ENCODE results near the gene LIMCH1.
A peak's percentile ranks its signal among the peaks of the same experiment; 100 is the strongest.
"Not testable (repeated sequence)": the region's sequence is repeated elsewhere in the genome, so short reads cannot be mapped to it uniquely, and the experiment has no call there.

LIMCH1 gene

GRCh38 chr4:41632481-41633073, 94.6 kb downstream of the LIMCH1 start:
- Histone ChIP-seq H3K27ac (ENCODE audit: low read depth, low read length) (no peak overlapping the region), H3K9ac (ENCODE audit: low read length) (no peak overlapping the region), H3K36me3 (ENCODE audit: insufficient read depth, low read length) (no peaks in the 10 kb centered on the region), H3K4me1 (ENCODE audit: insufficient read depth, low read length) (no peaks in the 10 kb centered on the region), H3K9me3 (ENCODE audit: low read length) (no peaks in the 10 kb centered on the region), H3K4me3 (ENCODE audit: low read depth in 1 of 2, low read length in 2 of 2) (no peak overlapping the region), H3K27me3 (ENCODE audit: control insufficient read depth in 1 of 2, insufficient read depth in 2 of 2, low read length in 2 of 2) (no peaks in the 10 kb centered on the region)

GRCh38 chr4:41633321-41633720, 95.4 kb downstream of the LIMCH1 start:
- Histone ChIP-seq H3K27me3 (ENCODE audit: control insufficient read depth in 1 of 2, insufficient read depth in 2 of 2, low read length in 2 of 2) (no peaks in the 10 kb centered on the region), H3K27ac (ENCODE audit: low read depth, low read length) (no peak overlapping the region), H3K9me3 (ENCODE audit: low read length) (no peaks in the 10 kb centered on the region), H3K4me3 (ENCODE audit: low read depth in 1 of 2, low read length in 2 of 2) (no peak overlapping the region), H3K36me3 (ENCODE audit: insufficient read depth, low read length) (no peaks in the 10 kb centered on the region), H3K9ac (ENCODE audit: low read length) (no peak overlapping the region), H3K4me1 (ENCODE audit: insufficient read depth, low read length) (no peaks in the 10 kb centered on the region)

GRCh38 chr4:41635441-41635840, 97.5 kb downstream of the LIMCH1 start:
- Histone ChIP-seq H3K9ac (ENCODE audit: low read length) (no peak overlapping the region), H3K27ac (ENCODE audit: low read depth, low read length) (no peak overlapping the region), H3K27me3 (ENCODE audit: control insufficient read depth in 1 of 2, insufficient read depth in 2 of 2, low read length in 2 of 2) (no peaks in the 10 kb centered on the region), H3K4me1 (ENCODE audit: insufficient read depth, low read length) (no peaks in the 10 kb centered on the region), H3K9me3 (ENCODE audit: low read length) (no peaks in the 10 kb centered on the region), H3K4me3 (ENCODE audit: low read depth in 1 of 2, low read length in 2 of 2) (no peak overlapping the region), H3K36me3 (ENCODE audit: insufficient read depth, low read length) (no peaks in the 10 kb centered on the region)

GRCh38 chr4:41638203-41638602, 100.2 kb downstream of the LIMCH1 start:
- H3K36me3 ChIP-seq (ENCODE audit: insufficient read depth, low read length), result no peaks in the 10 kb centered on the region
- peaks cover 4% of the 10 kb centered on the region for H3K4me1 ChIP-seq (ENCODE audit: insufficient read depth, low read length)
- H3K4me3 ChIP-seq (ENCODE audit: low read depth in 1 of 2, low read length in 2 of 2), result no peak overlapping the region
- H3K27me3 ChIP-seq (ENCODE audit: control insufficient read depth in 1 of 2, insufficient read depth in 2 of 2, low read length in 2 of 2), result no peaks in the 10 kb centered on the region
- no peak overlapping the region for H3K9ac ChIP-seq (ENCODE audit: low read length)
- H3K27ac ChIP-seq (ENCODE audit: low read depth, low read length), result no peak overlapping the region
- no peaks in the 10 kb centered on the region for H3K9me3 ChIP-seq (ENCODE audit: low read length)

- Histone ChIP-seq H3K4me3 (ENCODE audit: low read depth in 1 of 2, low read length in 2 of 2) (no peak overlapping the region), H3K27ac (ENCODE audit: low read depth, low read length) (no peak overlapping the region)
These were observed 100.9 kb downstream of the LIMCH1 start for GRCh38 chr4:41638866-41639265.

GRCh38 chr4:41639291-41639690, 101.3 kb downstream of the LIMCH1 start:
- Histone ChIP-seq H3K36me3 (ENCODE audit: insufficient read depth, low read length) (no peaks in the 10 kb centered on the region), H3K9ac (ENCODE audit: low read length) (no peak overlapping the region), H3K4me3 (ENCODE audit: low read depth in 1 of 2, low read length in 2 of 2) (no peak overlapping the region), H3K27ac (ENCODE audit: low read depth, low read length) (no peak overlapping the region), H3K27me3 (ENCODE audit: control insufficient read depth in 1 of 2, insufficient read depth in 2 of 2, low read length in 2 of 2) (no peaks in the 10 kb centered on the region), H3K4me1 (ENCODE audit: insufficient read depth, low read length) (peaks cover 8% of the 10 kb centered on the region), H3K9me3 (ENCODE audit: low read length) (no peaks in the 10 kb centered on the region)

More at GRCh38 chr4:41638866-41639265, 100.9 kb downstream of the LIMCH1 start:
- Histone ChIP-seq H3K27me3 (ENCODE audit: control insufficient read depth in 1 of 2, insufficient read depth in 2 of 2, low read length in 2 of 2) (no peaks in the 10 kb centered on the region), H3K9me3 (ENCODE audit: low read length) (no peaks in the 10 kb centered on the region), H3K9ac (ENCODE audit: low read length) (no peak overlapping the region), H3K4me1 (ENCODE audit: insufficient read depth, low read length) (peaks cover 6% of the 10 kb centered on the region), H3K36me3 (ENCODE audit: insufficient read depth, low read length) (no peaks in the 10 kb centered on the region)

GRCh38 chr4:41640906-41641305, 102.9 kb downstream of the LIMCH1 start:
- peaks cover 12% of the 10 kb centered on the region for H3K4me1 ChIP-seq (ENCODE audit: insufficient read depth, low read length)
- no peaks in the 10 kb centered on the region for H3K27me3 ChIP-seq (ENCODE audit: control insufficient read depth in 1 of 2, insufficient read depth in 2 of 2, low read length in 2 of 2)
- no peak overlapping the region for H3K27ac ChIP-seq (ENCODE audit: low read depth, low read length)
- H3K4me3 ChIP-seq (ENCODE audit: low read depth in 1 of 2, low read length in 2 of 2), result no peak overlapping the region
- no peaks in the 10 kb centered on the region for H3K36me3 ChIP-seq (ENCODE audit: insufficient read depth, low read length)
- no peak overlapping the region for H3K9ac ChIP-seq (ENCODE audit: low read length)
- no peaks in the 10 kb centered on the region for H3K9me3 ChIP-seq (ENCODE audit: low read length)

GRCh38 chr4:41642746-41643145, 104.8 kb downstream of the LIMCH1 start:
- H3K27ac ChIP-seq (ENCODE audit: low read depth, low read length); H3K4me3 ChIP-seq (ENCODE audit: low read depth in 1 of 2, low read length in 2 of 2); H3K36me3 ChIP-seq (ENCODE audit: insufficient read depth, low read length); H3K9me3 ChIP-seq (ENCODE audit: low read length); H3K9ac ChIP-seq (ENCODE audit: low read length); H3K27me3 ChIP-seq (ENCODE audit: control insufficient read depth in 1 of 2, insufficient read depth in 2 of 2, low read length in 2 of 2): not testable (repeated sequence)
- peaks cover 12% of the 10 kb centered on the region for H3K4me1 ChIP-seq (ENCODE audit: insufficient read depth, low read length)

GRCh38 chr4:41643331-41643730, 105.4 kb downstream of the LIMCH1 start:
- Histone ChIP-seq H3K4me3 (ENCODE audit: low read depth in 1 of 2, low read length in 2 of 2) (no peak overlapping the region), H3K27ac (ENCODE audit: low read depth, low read length) (no peak overlapping the region), H3K4me1 (ENCODE audit: insufficient read depth, low read length) (peaks cover 15% of the 10 kb centered on the region), H3K27me3 (ENCODE audit: control insufficient read depth in 1 of 2, insufficient read depth in 2 of 2, low read length in 2 of 2) (no peaks in the 10 kb centered on the region), H3K36me3 (ENCODE audit: insufficient read depth, low read length) (no peaks in the 10 kb centered on the region), H3K9me3 (ENCODE audit: low read length) (no peaks in the 10 kb centered on the region), H3K9ac (ENCODE audit: low read length) (no peak overlapping the region)

- Histone ChIP-seq H3K36me3 (ENCODE audit: insufficient read depth, low read length) (no peaks in the 10 kb centered on the region), H3K27ac (ENCODE audit: low read depth, low read length) (no peak overlapping the region), H3K9me3 (ENCODE audit: low read length) (no peaks in the 10 kb centered on the region), H3K4me1 (ENCODE audit: insufficient read depth, low read length) (peaks cover 17% of the 10 kb centered on the region), H3K9ac (ENCODE audit: low read length) (no peak overlapping the region), H3K27me3 (ENCODE audit: control insufficient read depth in 1 of 2, insufficient read depth in 2 of 2, low read length in 2 of 2) (no peaks in the 10 kb centered on the region), H3K4me3 (ENCODE audit: low read depth in 1 of 2, low read length in 2 of 2) (peak overlapping the region; percentile 3 to 43)
These were observed 106.4 kb downstream of the LIMCH1 start for GRCh38 chr4:41644288-41644914.

GRCh38 chr4:41644915-41645295, 106.9 kb downstream of the LIMCH1 start:
- no peaks in the 10 kb centered on the region for H3K27me3 ChIP-seq (ENCODE audit: control insufficient read depth in 1 of 2, insufficient read depth in 2 of 2, low read length in 2 of 2)
- no peaks in the 10 kb centered on the region for H3K9me3 ChIP-seq (ENCODE audit: low read length)
- no peak overlapping the region for H3K9ac ChIP-seq (ENCODE audit: low read length)
- no peak overlapping the region for H3K4me3 ChIP-seq (ENCODE audit: low read depth in 1 of 2, low read length in 2 of 2)
- H3K27ac ChIP-seq (ENCODE audit: low read depth, low read length), result no peak overlapping the region
- H3K36me3 ChIP-seq (ENCODE audit: insufficient read depth, low read length), result no peaks in the 10 kb centered on the region
- H3K4me1 ChIP-seq (ENCODE audit: insufficient read depth, low read length), result peaks cover 17% of the 10 kb centered on the region

GRCh38 chr4:41645728-41646390, 107.9 kb downstream of the LIMCH1 start:
- H3K9me3 ChIP-seq (ENCODE audit: low read length), result no peaks in the 10 kb centered on the region
- no peak overlapping the region for H3K4me3 ChIP-seq (ENCODE audit: low read depth in 1 of 2, low read length in 2 of 2)
- peaks cover 17% of the 10 kb centered on the region for H3K4me1 ChIP-seq (ENCODE audit: insufficient read depth, low read length)
- no peak overlapping the region for H3K9ac ChIP-seq (ENCODE audit: low read length)
- no peak overlapping the region for H3K27ac ChIP-seq (ENCODE audit: low read depth, low read length)
- H3K27me3 ChIP-seq (ENCODE audit: control insufficient read depth in 1 of 2, insufficient read depth in 2 of 2, low read length in 2 of 2), result no peaks in the 10 kb centered on the region
- no peaks in the 10 kb centered on the region for H3K36me3 ChIP-seq (ENCODE audit: insufficient read depth, low read length)

Data from muscle layer of colon (tissue), 2 donors.